GM21360 (cell line): Measurements from ENCODE around the gene LILRA6.
A peak's percentile ranks its signal among the peaks of the same experiment; 100 is the strongest.

Experiments
- ATAC-seq: cut with Tn5 transposase; IDR thresholded peaks from one replicate; pipeline ENCODE4 v1.9.1; 2021; ENCODE audit warnings: mild to moderate bottlenecking, moderate library complexity; ENCODE audit not compliant: unreplicated experiment

Gene LILRA6

DNA sequence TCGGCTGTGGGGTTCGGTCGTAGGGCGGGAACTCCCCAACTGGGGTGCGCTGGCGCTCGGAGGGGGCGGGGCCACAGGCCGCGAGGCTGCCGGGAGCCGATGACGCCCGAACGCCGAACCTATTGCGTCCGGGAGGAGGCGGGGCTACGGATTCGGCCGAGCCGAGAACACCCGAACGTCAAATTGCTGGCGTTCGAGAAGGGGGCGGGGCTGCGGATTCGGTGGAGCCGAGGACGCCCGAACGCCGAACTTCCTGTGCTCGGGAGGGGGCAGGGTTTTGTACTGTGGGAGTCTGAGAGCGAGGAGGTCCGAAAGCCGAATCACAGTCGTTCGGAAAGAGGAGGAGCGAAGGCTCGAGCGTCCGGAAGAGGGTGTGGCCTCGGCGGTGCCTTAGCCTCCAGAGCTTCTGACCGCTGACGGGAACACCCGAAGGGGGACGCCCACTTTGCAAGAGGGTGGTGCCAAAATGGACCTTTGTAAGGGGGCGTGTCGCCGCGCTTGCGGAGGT, 52.0 kb downstream of the LILRA6 start:
- peak; percentile 41 for ATAC-seq

DNA sequence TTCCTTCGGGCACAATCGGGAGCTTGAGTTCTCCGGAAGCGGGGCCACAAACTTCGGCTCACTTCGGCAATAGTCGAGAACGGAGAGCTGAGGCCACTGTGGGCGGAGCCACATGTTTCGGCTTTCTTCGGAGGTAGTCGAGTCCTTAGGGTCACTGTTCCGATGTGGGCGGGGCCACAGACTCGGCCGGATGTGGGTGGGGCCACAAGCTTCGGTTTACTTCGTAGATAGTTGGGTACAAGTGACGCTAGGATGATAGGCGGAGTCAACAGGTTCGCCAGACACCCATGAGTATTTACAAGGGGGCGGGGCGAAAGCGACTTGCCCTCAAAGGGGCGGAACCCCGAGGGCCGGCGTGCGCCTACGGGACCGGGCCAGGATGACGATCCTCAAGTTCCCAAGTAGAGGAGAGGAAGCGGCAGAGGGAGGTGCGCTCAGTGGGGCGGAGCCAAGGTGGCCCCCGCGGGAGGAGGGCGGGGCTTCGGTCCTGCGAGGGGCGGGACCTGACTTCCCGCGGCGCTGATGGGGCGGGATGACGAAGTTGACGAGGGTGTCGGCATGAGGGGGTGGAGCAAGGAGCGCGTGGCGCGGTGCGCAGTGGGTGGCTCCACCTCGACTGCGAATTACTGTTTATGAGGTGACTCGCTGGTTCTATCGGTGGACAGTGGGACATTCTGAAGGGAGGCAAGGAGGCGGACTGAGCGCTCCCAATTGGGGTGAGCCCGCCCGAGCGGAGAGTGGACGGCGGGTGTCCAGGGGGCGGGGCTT, 52.7 kb downstream of the LILRA6 start:
- peak; percentile 38 for ATAC-seq

DNA sequence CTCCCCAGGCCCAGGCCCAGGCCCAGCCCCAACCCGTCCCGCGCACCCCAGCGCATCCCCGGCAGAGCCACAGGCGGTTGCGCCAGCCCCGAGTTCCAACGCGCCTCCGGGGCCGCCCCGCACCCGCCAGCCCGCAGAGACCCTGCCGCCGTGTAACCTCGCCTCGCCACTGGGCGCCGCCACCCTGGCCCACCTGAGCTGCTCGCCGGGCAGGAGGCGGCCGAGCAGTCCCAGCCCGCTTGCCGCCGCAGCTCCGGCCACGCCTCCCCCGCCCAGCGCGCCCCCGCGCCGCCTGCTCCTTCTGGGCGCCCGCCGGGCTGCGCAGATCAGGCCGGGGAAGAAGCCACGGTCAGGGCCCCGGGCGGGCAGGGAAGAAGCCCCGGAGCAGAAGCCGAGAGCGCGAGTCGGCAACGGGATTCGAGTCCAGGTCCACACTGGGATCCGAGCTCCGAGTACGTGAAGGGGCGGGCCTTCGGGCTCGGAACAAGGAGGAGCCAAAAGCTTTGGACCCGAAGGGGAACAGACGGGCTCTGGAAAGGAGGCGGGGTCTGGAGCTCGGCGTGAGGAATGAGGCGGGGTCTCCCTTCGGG, 53.4 kb downstream of the LILRA6 start, which contains the start of gene MBOAT7:
MBOAT7 (minus strand) TSS at position 436 of the 590 bp plus-strand sequence. CDS start 1,072 bp downstream, outside the sequence.
- peak; percentile 21 for ATAC-seq

DNA sequence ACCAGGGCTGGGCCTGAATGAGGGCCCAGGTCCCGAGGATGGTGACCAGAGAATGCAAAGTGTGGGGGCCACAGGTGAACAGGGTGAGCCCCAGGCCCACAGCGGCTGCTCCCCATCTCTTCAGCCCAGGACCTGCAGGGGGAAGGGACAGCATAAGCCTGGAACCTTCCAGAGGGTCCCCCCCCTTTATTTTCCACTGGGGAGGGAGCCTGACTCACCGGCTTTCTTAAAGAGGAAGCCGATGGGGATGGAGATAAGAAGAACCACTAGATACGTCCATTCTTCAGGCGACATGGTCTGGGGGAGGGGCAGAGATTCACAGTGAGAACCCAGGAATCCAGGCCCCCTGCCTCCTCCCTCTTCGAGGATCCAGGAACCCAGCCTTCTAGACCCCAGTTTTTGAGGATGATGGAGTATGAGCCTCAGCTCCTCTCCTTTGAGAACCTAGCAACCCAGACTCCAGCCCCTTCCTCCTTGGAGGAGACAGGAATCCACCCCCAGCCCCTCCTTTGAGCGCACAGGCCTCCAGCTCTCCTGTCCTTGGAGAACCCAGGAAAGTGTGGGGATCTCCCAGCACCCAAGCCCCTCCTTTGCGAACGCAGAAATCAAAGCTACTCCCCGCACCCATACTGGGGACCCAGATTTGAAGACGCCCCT, 54.2 kb downstream of the LILRA6 start:
- no peak for ATAC-seq

DNA sequence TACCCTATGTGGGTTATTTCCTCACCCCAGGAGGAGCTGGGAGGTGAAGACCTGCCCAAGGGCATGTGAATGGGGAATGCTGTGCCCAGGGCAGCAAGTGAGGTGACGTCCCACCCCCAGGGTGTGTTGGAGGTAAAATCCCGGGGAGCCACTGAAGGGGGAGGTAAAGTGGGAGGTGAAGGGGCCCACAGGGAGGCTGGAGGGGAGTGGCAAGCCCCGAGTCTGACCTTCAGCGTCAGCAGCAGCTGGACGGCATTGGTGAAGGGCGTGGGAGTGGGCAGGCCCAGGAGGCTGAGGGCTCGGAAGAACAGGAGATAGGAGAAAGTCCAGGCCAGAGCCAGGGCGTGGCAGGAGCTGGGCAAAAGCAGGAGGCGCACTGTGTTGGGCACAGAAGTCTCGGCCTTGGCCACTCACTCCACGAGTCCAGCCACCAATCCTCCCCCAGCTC, 55.6 kb downstream of the LILRA6 start:
- no peak for ATAC-seq
